GM18498 (cell line): Measurements from ENCODE around the gene GJB4.
"Not testable (repeated sequence)": the region's sequence is repeated elsewhere in the genome, so short reads cannot be mapped to it uniquely, and the experiment has no call there.

Experiments used
- ATAC-seq: cut with Tn5 transposase; IDR thresholded peaks from one replicate; pipeline ENCODE4 v1.9.1; 2021; ENCODE audit warnings: mild to moderate bottlenecking, moderate library complexity; ENCODE audit not compliant: unreplicated experiment

Gene GJB4

GRCh38 chr1:34759503-34760357, at the start of gene GJB4:
TSS of gene GJB4 (plus strand) at chr1:34759740. CDS start at chr1:34761255, 1,515 bp downstream.
- no peak for ATAC-seq

- no peak for ATAC-seq
These were observed 48.7 kb upstream of the GJB4 start for GRCh38 chr1:34710812-34711211.

DNA sequence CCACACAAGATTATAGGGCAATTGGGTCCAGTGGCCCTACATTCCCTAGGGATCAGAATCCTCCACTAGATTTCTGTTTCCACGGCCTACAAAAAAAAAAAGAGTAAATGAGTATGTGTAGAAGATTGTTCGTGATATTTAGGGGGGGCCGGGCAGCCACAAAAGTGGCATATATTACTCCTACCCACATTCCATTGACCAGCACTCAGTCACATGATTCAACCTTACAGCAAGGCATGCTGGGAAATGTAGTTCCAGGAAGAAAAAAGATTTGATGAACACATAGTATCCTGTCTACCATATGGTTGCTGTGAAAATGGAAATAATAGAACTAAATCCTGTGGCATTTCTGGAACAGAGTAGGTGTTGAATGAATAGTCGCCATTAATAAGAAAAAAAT, 48.1 kb upstream of the GJB4 start:
- ATAC-seq, result no peak

DNA sequence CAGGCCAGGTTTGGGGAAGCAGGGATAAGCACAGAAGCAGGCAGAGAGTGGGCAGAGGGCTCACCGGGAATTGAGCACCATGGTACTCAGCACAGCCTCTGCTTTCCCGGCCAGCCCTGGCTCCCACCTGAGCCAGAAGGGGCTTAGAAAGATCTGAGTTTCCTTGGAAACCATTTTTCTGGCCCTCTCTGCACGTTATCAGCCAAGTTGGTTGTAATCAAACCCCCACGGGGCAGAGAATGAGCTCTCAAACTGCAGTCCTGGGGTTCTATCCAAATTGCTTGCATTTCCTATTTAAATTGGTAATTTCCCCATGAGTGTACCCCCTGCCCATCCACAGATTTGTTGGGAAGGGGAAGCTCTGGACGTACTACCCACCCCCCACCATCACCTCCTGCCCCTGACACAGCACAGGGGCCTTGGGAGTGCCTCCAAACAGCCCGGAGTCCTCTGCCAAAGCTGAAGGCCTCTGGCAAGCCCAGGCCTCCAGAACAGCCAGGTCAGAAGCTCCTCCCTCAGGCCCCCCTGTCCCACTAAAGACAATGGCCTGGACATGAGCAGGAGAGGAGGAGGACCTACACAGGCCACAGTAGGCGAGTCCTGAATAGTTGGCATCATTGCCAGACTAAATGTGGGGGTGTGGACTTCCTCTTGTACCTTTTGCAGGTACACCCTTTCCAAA, 47.4 kb upstream of the GJB4 start:
- ATAC-seq, result no peak

GRCh38 chr1:34713443-34713842, 46.1 kb upstream of the GJB4 start:
- ATAC-seq, result no peak

DNA sequence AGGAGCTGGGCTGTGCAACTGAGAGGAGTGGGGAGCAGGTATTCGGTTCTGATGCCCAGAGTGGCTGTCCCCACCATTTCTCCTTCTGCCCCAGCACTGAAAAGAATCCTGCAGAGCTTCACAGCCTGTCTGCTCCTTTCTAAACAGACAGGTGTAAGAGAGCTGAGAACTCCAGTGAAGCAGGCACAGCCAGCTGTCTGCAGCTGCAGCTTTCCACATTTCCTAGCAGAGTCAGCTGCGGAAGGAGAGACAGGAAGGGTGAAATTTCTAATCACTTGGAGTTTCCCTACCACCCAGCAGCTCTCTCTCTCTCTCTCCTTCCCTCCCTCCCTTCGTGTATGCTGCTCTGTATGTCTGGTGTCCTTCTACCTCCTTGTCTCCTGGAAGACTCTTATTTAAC, 45.2 kb upstream of the GJB4 start:
- ATAC-seq, result no peak

DNA sequence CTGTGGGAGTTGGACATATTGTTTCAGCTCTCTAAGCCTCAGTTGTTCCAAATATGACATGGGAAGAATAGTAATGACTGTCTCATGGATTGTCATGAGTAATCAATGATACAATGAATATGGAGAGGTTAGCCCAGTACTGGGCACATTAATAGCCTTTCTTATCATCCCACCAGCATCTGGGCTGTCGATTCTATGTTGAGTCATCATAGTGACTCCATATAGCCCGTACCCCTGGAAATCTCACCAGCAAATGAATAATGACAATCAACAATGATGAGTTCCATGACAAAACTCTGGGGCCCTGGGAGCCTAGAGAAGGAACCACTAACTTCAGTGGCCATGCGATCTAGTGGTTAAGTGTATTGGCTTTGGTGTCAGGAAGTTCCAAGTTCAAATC, 44.4 kb upstream of the GJB4 start:
- no peak for ATAC-seq

DNA sequence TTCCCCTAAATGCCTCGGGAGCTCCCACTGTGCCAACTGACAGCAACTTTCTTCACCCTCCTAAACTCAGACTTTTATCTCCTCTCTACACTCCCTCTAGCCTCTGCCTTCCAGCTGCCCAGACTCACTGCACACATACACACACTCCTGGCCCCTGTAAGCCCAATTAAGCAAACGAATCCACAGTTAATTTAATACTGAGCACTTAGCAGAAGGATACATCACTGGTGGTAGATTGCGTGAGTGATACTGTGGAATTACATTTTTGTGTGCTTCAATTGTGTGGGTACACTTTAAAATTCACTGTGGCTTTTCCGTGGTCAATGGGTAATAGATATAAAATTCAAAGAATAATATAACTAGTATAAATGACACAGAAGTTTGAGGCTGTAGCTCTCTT, 38.3 kb upstream of the GJB4 start:
- ATAC-seq, result no peak

- no peak for ATAC-seq
These were observed 37.7 kb upstream of the GJB4 start for GRCh38 chr1:34721646-34722355.

GRCh38 chr1:34726861-34727260, 32.7 kb upstream of the GJB4 start:
- ATAC-seq, result no peak

DNA sequence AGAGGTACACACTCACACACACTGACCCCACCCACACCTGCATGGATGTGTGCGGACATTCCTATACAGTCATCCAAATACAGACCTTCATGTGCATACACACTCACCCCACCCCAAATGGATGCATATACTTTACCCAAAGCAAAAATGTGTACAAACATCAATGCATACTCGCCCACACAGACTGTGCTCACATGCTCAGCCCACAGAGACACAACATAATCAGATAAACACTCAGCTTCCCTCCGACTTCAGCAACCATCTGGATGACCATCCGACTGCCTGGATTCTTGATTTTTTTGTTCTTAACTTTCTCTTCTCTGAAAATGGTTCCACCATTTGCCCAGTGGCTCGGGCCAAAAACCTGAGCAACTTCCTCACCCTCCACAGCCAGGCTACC, 29.1 kb upstream of the GJB4 start:
- ATAC-seq, result no peak

DNA sequence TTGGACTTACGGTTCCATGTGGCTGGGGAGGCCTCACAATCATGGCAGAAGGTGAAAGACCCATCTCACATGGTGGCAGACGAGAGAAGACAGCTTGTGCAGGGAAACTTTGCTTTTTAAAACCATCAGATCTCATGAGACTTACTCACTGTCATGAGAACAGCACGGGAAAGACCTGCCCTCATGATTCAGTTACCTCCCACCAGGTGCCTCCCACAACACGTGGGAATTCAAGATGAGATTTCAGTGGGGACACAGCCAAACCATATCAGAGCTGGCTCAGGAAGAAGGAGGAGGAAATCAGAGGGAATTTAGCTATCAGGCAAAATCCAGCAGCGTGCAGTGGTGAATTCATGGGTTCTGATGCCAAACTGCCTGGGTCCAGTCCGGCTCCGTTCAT, 26.7 kb upstream of the GJB4 start:
- not testable (repeated sequence) for ATAC-seq

GRCh38 chr1:34736692-34737091, 22.8 kb upstream of the GJB4 start:
- ATAC-seq, result no peak

- not testable (repeated sequence) for ATAC-seq
These were observed 22.3 kb upstream of the GJB4 start for GRCh38 chr1:34737236-34737635.

DNA sequence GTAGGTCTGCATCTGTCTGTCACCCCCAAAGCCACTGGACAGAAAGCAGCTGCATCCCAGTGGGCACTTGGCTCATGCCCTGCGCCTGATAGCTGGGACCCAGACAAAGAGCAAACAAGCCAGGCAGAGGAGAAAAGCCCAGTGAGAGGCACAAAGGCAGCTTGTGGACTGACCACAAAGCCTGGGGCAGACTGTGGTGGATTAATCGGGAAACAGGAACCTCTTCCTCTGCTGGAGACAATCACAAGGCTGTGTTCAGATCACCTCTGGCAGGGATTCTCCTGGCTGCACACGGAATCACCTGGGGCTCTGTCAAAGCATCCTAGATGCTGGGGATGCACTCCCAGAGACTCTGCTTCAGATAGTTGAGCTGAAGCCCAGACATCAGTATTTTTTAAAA, 19.9 kb upstream of the GJB4 start:
- ATAC-seq, result no peak

GRCh38 chr1:34740161-34740868, 19.2 kb upstream of the GJB4 start:
- ATAC-seq, result no peak

GRCh38 chr1:34742667-34743270, 16.8 kb upstream of the GJB4 start:
- ATAC-seq, result peak; percentile 84

DNA sequence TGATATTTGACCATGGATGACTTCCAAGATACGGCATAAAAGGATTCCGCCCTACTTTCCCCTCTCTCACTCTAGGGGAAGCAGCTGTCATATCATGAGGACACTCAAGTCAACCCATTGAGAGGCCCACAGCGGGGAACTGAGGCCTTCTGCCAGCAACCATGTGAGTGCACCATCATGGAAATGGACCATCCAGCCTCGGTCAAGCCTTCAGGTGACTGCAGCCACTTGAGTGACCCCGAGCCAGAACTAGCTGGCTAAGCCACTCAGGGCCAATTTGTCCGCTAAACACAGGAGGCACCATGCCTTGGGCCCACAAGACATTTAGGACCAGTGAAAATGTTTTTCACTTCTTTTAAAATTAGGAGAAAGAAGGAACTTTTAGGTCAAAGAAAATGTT, 15.8 kb upstream of the GJB4 start:
- no peak for ATAC-seq

- ATAC-seq, result no peak
These were observed 14.7 kb upstream of the GJB4 start for GRCh38 chr1:34744851-34745250.

DNA sequence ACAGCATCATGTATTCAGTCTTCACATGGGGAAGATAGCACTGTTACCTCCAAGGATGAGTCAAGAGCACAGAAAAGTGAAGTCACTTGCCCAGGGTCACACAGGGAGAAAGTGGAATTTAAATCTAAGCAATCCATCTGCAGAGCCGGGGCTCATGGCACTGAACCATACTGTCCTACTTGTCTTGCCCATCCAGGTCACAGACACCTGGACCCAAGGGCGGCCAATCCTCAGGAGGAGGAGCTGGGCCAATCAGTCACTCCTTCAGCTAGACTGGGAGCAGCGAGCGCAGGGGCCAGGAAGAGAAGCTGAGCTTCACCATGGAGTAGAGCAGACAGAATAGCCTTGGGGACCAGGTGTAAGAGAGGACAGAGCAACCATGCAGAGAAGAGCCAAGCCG, 13.9 kb upstream of the GJB4 start:
- no peak for ATAC-seq

- ATAC-seq, result no peak
These were observed 13.4 kb upstream of the GJB4 start for GRCh38 chr1:34746101-34746500.
